Measurements from ENCODE around the gene SGPL1. TPM values are rescaled to one million over a fixed set of nuclear protein-coding genes. Genes with fewer than 3 reads are reported as not detected.

The SGPL1 gene
- total and polyA plus RNA-seq, 2 of the 8 experiments (the other 6 are each of a cell fraction or from before 2014, with no cell fraction given): 20.5 to 51.6 TPM

GRCh38 chr10:70771311-70772194 lies 44.2 kb upstream of the SGPL1 start:
- TF ChIP-seq USF2 (IDR thresholded peaks at IDR 0.05; ENCODE audit: low read length) (no peak), SP4 (IDR thresholded peaks at IDR 0.05; ENCODE audit: low read length) (no peak)

More at GRCh38 chr10:70771311-70772194, 44.2 kb upstream of the SGPL1 start:
- Histone ChIP-seq H2AFZ (ENCODE audit: low read length) (no peak overlapping the region), H2BK12ac (ENCODE audit: low read depth, low read length) (no peak overlapping the region), H3K4me3 (ENCODE audit: extremely low read depth in 1 of 4, insufficient read depth in 2 of 4, low read depth in 3 of 4, low read length in 4 of 4) (no peak overlapping the region), H3K56ac (replicated peaks; ENCODE audit: insufficient read length, low read depth, low read length) (no peak overlapping the region), H3K9me3 (ENCODE audit: insufficient read depth in 2 of 2, low read depth in 1 of 2, low read length in 1 of 2) (peaks cover 0 to 2% of the 10 kb centered on the region in 2 experiments; a peak in 1 of 4 replicates), H4K20me1 (replicated peaks in 1 of 2; ENCODE audit: control insufficient read depth in 1 of 2, insufficient read depth in 2 of 2, low read length in 2 of 2) (no peaks in the 10 kb centered on the region), H3K18ac (ENCODE audit: extremely low read depth, low read length) (no peak overlapping the region), H3K9ac (replicated peaks in 1 of 4; ENCODE audit: extremely low read depth in 1 of 4, low read depth in 3 of 4, low read length in 3 of 4) (no peak overlapping the region), H4K5ac (ENCODE audit: insufficient read length, low read depth, low read length) (no peak overlapping the region), H3K4me1 (replicated peaks in 1 of 4; ENCODE audit: control insufficient read depth in 3 of 4, insufficient read depth in 4 of 4, low read length in 3 of 4) (no peaks in the 10 kb centered on the region; a peak in 1 of 7 replicates), H3K79me2 (ENCODE audit: control insufficient read depth in 1 of 2, insufficient read depth in 2 of 2, low read length in 2 of 2) (no peaks in the 10 kb centered on the region), H3K14ac (ENCODE audit: insufficient read length) (no peak overlapping the region), H2AK5ac (ENCODE audit: low read depth, low read length) (no peak overlapping the region), H3K23ac (ENCODE audit: insufficient read length) (no peak overlapping the region), H3K27ac (ENCODE audit: low read depth, low read length) (no peak overlapping the region), H3K36me3 (ENCODE audit: control insufficient read depth in 2 of 4, insufficient read depth in 4 of 4, low read length in 3 of 4) (no peaks in the 10 kb centered on the region), H2BK15ac (ENCODE audit: low read length) (no peak overlapping the region), H3K4ac (replicated peaks; ENCODE audit: insufficient read length, low read depth, low read length) (no peak overlapping the region), H3K79me1 (ENCODE audit: low read depth, low read length) (no peaks in the 10 kb centered on the region), H2BK5ac (ENCODE audit: low read depth, low read length) (no peak overlapping the region), H2BK120ac (replicated peaks; ENCODE audit: low read depth, low read length) (no peak overlapping the region), H4K8ac (ENCODE audit: extremely low read depth, insufficient read depth, low read length) (0 out of 2 replicates have a peak overlapping the region, but pooled peaks have one; percentile 71), H4K91ac (replicated peaks; ENCODE audit: insufficient read length, low read length) (no peak overlapping the region), H3K4me2 (ENCODE audit: insufficient read depth in 1 of 2, low read depth in 2 of 2, low read length in 2 of 2) (no peak overlapping the region), H2BK20ac (ENCODE audit: low read length) (no peak overlapping the region), H3K23me2 (ENCODE audit: low read depth, low read length) (no peaks in the 10 kb centered on the region), H3K27me3 (replicated peaks in 1 of 4; ENCODE audit: control insufficient read depth in 3 of 4, extremely low read depth in 1 of 4, insufficient read depth in 3 of 4, low read length in 3 of 4) (no peaks in the 10 kb centered on the region)
- 93% methylated on average over 8 of the region's 8 CpGs; no CpG with 5 or more reads in 1 of the 2 experiments for WGBS, 2 experiments (ENCODE audit: extremely low coverage in 1 of 2, insufficient coverage in 1 of 2, insufficient read length in 1 of 2, insufficient replicate concordance in 2 of 2, low coverage in 1 of 2, low lambda C conversion rate in 2 of 2, missing lambda C conversion rate in 1 of 2)
- DNase-seq (ENCODE audit: low read depth in 1 of 2, low spot score in 2 of 2) (peak in 1 of 2 experiments; percentile 31), FAIRE-seq (no peak)
- POLR2A ChIA-PET (ENCODE audit: partially characterized antibody): interaction anchor here (0.9 kb wide), 1 partner anchor 9 kb away, joined by 3 read pairs; no protein-coding TSS in a partner anchor
- CTCF ChIA-PET (ENCODE audit: partially characterized antibody): interaction anchor here (3.1 to 4.4 kb wide), 2 partner anchors 11 to 13 kb away, joined by 14 to 15 read pairs; no protein-coding TSS in a partner anchor
